Upper lobe of left lung (tissue), 4 donors: ENCODE measurements around the gene ABL1.

ENCODE experiments used
- POLR2A ChIP-seq, 4 donors: fragments of 450-650 bp; IDR thresholded peaks; one replicate each; pipeline ENCODE4 v1.5.1; 2016 to 2017; ENCODE audit warnings: antibody characterized with exemption in 4 of 4, mild to moderate bottlenecking in 2 of 4
- POLR2AphosphoS5 ChIP-seq, 2 donors: sonication (generic); formaldehyde crosslinking; IDR thresholded peaks; one replicate each; pipeline ENCODE4 v1.5.1; 2017; ENCODE audit warnings: antibody characterized with exemption in 2 of 2
- TF ChIP-seq, protein P1 (sequence below), 6 experiments: fragments of 450-650 bp in 4 of 6; fragments of 200-600 bp in 2 of 6; sonication (generic) in 2 of 6; IDR thresholded peaks; one replicate each; pipeline ENCODE4 v1.5.1; 2016 to 2019; ENCODE audit warnings: antibody characterized with exemption in 6 of 6

DNA sequence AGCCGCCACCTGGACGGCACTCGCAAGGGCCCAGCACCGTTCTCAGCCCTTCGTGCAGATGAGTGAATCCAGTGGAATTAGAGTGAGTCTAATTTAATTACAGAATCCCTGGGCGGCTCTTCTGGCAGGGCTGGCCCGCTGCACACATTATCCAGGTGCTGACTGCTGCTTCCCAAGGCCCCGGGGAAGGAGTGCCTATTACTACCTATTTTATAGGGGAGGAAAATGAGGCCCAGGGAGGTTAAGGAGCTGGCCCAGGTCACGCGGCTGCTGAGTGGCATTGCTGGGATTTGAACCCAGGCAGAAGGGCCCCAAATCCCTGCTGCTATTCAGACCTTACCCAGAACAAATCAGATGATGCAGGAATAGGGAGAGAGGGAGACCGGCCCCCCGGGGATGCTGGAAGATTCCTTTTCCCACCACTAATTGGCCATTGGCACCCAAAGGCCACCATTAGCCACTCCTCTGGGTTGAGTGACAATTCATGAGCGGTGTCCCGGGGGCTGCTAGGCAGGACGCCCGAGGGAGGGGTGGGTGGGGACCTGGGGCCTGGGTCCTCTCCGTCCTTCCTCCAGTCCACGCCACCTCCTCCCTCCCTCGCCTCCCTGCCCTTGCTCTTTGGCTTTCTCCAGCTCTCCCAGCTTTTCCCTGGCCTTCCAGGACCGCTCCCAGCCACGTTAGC is 71.8 kb downstream of the ABL1 start:
- TF ChIP-seq POLR2AphosphoS5 (IDR thresholded peaks at IDR 0.05) (no peak), POLR2A (IDR thresholded peaks at IDR 0.05) (no peak)
- TF ChIP-seq, protein P1, sequence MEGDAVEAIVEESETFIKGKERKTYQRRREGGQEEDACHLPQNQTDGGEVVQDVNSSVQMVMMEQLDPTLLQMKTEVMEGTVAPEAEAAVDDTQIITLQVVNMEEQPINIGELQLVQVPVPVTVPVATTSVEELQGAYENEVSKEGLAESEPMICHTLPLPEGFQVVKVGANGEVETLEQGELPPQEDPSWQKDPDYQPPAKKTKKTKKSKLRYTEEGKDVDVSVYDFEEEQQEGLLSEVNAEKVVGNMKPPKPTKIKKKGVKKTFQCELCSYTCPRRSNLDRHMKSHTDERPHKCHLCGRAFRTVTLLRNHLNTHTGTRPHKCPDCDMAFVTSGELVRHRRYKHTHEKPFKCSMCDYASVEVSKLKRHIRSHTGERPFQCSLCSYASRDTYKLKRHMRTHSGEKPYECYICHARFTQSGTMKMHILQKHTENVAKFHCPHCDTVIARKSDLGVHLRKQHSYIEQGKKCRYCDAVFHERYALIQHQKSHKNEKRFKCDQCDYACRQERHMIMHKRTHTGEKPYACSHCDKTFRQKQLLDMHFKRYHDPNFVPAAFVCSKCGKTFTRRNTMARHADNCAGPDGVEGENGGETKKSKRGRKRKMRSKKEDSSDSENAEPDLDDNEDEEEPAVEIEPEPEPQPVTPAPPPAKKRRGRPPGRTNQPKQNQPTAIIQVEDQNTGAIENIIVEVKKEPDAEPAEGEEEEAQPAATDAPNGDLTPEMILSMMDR (IDR thresholded peaks at IDR 0.05), result no peak
